GM21529 (cell line): ENCODE results near the gene DEPDC1B.
"Not testable (repeated sequence)": the region's sequence is repeated elsewhere in the genome, so short reads cannot be mapped to it uniquely, and the experiment has no call there.

Experiments used
- ATAC-seq: cut with Tn5 transposase; IDR thresholded peaks from one replicate; pipeline ENCODE4 v1.9.1; 2021; ENCODE audit not compliant: unreplicated experiment

The DEPDC1B gene

DNA sequence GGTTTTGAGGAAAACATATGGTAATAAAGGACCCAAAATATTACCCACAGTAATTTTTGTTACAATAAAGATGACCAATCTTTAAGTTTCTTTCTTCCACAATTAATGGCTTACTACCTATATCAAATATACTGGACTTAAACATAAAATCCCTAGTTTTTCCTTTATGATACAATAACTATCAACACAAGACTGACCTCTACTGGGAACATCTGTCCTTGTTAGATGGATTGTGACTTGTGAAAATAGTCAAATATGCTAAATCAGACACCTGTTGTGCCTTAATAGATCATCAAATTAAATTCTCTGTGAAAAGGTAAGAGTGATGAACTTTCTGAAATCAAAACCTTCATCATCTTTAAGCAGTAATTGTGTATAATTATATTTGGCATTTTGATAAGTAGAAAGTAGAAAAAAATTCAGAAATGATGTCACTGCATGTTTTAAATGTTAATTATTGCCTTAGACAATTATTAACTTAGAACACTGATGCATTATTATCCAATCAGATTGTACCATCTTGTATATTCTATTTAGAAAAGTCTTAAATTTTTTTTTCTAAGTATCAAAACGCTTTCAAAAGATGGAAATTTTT is 113.6 kb downstream of the DEPDC1B start:
- no peak for ATAC-seq

- no peak for ATAC-seq
Measured at GRCh38 chr5:60585618-60586017, 114.3 kb downstream of the DEPDC1B start.

DNA sequence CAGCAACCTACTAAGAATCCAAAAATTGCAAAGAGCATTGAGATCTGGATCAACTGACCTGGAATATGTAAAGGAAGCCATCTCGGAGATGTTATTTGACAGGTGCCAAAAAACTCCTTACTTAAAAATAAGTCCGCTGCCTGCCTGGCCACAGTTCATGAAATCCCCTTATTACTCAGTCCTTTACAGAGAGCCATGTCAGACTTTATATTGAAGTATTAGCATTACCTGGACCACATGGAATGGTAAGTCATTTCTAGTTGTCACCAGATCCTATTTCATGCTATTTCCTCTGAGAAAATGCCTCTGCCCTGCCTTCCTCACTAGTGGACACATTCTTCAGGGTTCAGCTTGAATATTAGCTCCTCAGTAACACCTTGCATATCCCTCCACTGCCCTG is 115.7 kb downstream of the DEPDC1B start:
- ATAC-seq, result no peak

DNA sequence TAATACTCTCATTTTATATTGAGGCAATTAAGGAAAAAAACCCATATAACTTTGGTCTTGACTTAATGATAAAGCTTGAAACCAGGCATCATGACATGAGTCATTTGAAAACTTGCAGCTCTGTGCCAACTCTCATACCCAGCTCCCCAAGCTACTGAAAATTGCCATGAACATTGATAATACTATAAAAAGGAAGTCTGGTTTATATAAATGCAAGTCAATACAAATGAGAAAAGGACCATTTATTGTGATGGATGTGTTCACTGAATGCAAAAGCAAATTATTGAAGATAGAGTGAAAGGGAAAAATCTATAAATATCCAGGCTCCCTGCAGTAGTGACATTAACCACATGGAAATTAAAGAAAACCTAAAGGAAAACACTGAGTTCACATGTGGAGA is 116.3 kb downstream of the DEPDC1B start:
- ATAC-seq, result no peak

GRCh38 chr5:60578315-60578714 is 121.7 kb downstream of the DEPDC1B start:
- ATAC-seq, result no peak

- no peak for ATAC-seq
Measured at GRCh38 chr5:60577116-60577515, 122.8 kb downstream of the DEPDC1B start.

DNA sequence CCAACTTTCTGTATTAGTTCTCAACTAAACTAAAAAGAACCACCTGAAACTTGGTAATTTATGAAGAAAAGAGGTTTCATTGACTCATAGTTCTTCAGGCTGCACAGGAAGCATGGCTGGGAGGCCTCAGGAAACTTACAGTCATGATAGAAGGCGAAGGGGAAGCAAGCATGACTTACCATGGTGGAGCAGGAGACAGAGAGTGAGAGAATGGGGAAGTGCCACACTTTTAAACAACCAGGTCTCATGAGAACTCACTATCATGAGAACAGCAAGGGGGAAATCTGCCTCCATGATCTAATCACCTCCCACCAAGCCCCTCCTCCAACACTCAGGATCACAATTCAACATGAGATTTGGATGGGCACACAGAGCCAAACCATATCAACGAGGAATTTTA is 123.5 kb downstream of the DEPDC1B start:
- no peak for ATAC-seq

GRCh38 chr5:60568646-60569045 is 131.3 kb downstream of the DEPDC1B start:
- no peak for ATAC-seq

GRCh38 chr5:60563696-60564324 is 136.2 kb downstream of the DEPDC1B start:
- ATAC-seq, result no peak

DNA sequence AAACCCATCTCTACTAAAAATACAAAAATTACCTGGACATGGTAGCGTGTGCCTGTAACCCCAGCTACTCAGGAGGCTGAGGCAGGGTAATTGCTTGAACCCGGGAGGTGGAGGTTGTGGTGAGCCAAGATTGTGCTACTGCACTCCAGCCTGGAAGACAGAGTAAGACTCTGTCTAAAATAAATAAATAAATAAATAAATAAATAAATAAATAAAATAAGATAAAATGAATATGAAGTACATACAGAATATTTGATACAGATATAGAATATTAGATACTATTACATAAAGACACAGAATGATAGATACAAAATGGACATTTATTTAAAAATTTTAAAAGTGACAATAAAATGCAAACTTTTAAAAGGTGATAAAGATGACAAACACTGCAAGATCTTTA is 146.7 kb downstream of the DEPDC1B start:
- not testable (repeated sequence) for ATAC-seq

DNA sequence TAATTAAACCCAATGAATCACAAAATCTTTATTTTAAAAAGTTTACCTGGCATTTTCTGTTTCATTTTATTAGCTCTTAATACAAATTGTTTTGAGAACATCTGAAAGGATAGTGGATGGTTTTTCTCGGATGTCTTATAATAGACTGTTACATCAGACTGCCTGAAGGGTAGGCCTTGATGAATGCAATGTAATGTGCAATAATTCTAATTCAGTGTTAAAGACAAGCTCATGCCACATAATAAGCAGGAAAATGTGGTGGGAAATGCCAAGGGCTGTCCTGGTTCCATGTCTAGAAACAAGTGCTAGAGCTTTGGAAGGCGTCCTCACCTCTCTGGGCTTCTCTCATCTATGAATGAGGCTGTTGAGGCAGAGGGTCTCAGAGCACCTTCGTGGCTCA is 148.1 kb downstream of the DEPDC1B start:
- no peak for ATAC-seq

- ATAC-seq, result no peak
Measured at GRCh38 chr5:60551250-60551649, 148.7 kb downstream of the DEPDC1B start.

DNA sequence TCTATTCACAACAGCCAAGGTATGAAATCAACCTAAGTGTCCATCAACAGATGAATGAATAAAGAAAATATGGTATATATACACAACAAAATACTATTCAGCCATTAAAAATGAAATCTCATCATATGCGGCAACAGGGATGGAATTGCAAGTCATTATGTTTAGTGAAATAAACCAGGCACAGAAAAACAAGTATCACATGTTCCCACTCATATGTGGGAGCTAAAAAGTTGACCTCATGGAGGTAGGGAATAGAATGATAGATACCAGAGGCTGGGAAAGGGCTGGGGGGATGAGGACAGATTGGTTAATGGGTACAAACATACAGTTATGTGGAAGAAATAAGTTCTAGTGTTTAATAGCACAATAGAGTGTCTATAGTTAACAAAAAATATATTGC is 149.7 kb downstream of the DEPDC1B start:
- no peak for ATAC-seq

GRCh38 chr5:60549841-60550240 is 150.1 kb downstream of the DEPDC1B start:
- ATAC-seq, result no peak
